Astrocyte (in vitro differentiated cells and primary cell): ENCODE measurements around the gene CCDC102B. TPM values are rescaled to one million over a fixed set of nuclear protein-coding genes. Genes with fewer than 3 reads are reported as not detected.

Experiments
- DNase-seq: peaks from one replicate; pipeline ENCODE4 v3.0.0-alpha.2; 2010; ENCODE audit warnings: low read depth
- FAIRE-seq: peaks from 2 replicates; lab custom pipeline; 2011; peaks lifted over from hg19 to GRCh38; lab: Jason Lieb, UNC
- H2AFZ ChIP-seq: 2 replicates; pipeline ENCODE4 v1.6.0; 2012; ENCODE audit warnings: low read depth, low read length, inconsistent platforms
- H3K27ac ChIP-seq: 2 replicates; pipeline ENCODE4 v1.5.1; 2011; ENCODE audit warnings: low read depth, low read length, inconsistent platforms
- H3K27me3 ChIP-seq: 2 replicates; pipeline ENCODE4 v1.6.0; 2011; ENCODE audit warnings: low read length, inconsistent platforms; ENCODE audit not compliant: insufficient read depth
- H3K36me3 ChIP-seq: 2 replicates; pipeline ENCODE4 v1.5.1; 2011; ENCODE audit warnings: low read length, inconsistent platforms; ENCODE audit not compliant: insufficient read depth
- H3K4me1 ChIP-seq: 2 replicates; pipeline ENCODE4 v1.5.1; 2011; ENCODE audit warnings: low read length, inconsistent platforms; ENCODE audit not compliant: insufficient read depth
- H3K4me2 ChIP-seq: 2 replicates; pipeline ENCODE4 v1.6.0; 2012; ENCODE audit warnings: low read length, inconsistent platforms
- H3K4me3 ChIP-seq: 2 replicates; pipeline ENCODE4 v1.5.1; 2011; ENCODE audit warnings: low read depth, mild to moderate bottlenecking, low read length, inconsistent platforms; ENCODE audit not compliant: insufficient read depth
- H3K79me2 ChIP-seq: 2 replicates; pipeline ENCODE4 v1.6.0; 2012; ENCODE audit warnings: mild to moderate bottlenecking, low read length, inconsistent platforms; ENCODE audit not compliant: insufficient read depth
- H3K9ac ChIP-seq: 2 replicates; pipeline ENCODE4 v1.6.0; 2012; ENCODE audit warnings: mild to moderate bottlenecking, low read length, inconsistent platforms
- H3K9me3 ChIP-seq: 2 replicates; pipeline ENCODE4 v1.5.1; 2012; ENCODE audit warnings: low read depth, mild to moderate bottlenecking, low read length, inconsistent platforms; ENCODE audit not compliant: insufficient read depth
- H4K20me1 ChIP-seq: 2 replicates; pipeline ENCODE4 v1.6.0; 2012; ENCODE audit warnings: low read length, inconsistent platforms; ENCODE audit not compliant: insufficient read depth
- H3K27ac Mint-ChIP-seq: one replicate; pipeline ENCODE4 v1.8.0; 2021; ENCODE audit warnings: mild to moderate bottlenecking, mixed read lengths; ENCODE audit not compliant: unreplicated experiment
- H3K27me3 Mint-ChIP-seq: one replicate; pipeline ENCODE4 v1.8.0; 2021; ENCODE audit warnings: low read depth, mixed read lengths; ENCODE audit not compliant: unreplicated experiment
- H3K36me3 Mint-ChIP-seq: one replicate; pipeline ENCODE4 v1.8.0; 2021; ENCODE audit warnings: low read depth, mixed read lengths; ENCODE audit not compliant: unreplicated experiment
- H3K4me1 Mint-ChIP-seq: one replicate; pipeline ENCODE4 v1.8.0; 2021; ENCODE audit warnings: low read depth, mixed read lengths; ENCODE audit not compliant: unreplicated experiment
- H3K4me3 Mint-ChIP-seq: one replicate; pipeline ENCODE4 v1.8.0; 2021; ENCODE audit warnings: mild to moderate bottlenecking, moderate library complexity, mixed read lengths; ENCODE audit not compliant: unreplicated experiment
- H3K9me3 Mint-ChIP-seq: one replicate; pipeline ENCODE4 v1.8.0; 2021; ENCODE audit warnings: mild to moderate bottlenecking, mixed read lengths; ENCODE audit not compliant: unreplicated experiment
- EZH2 ChIP-seq: IDR thresholded peaks from 2 replicates; pipeline ENCODE4 v1.6.1; 2012; ENCODE audit warnings: mild to moderate bottlenecking, low read length, inconsistent platforms; ENCODE audit not compliant: insufficient read depth
- total RNA-seq: library from RNA; stranded (reverse); gene quantifications from 2 replicates; pipeline ENCODE4 v1.2.1, GENCODE V29; 2021
- TF ChIP-seq, protein P1 (sequence below): IDR thresholded peaks from 2 replicates; pipeline ENCODE4 v1.5.1; 2011; ENCODE audit warnings: low read depth, mild to moderate bottlenecking, inconsistent platforms, low read length, moderate library complexity; ENCODE audit not compliant: insufficient read depth

CCDC102B gene
- total RNA-seq, 1 donor from 2014 or later = 7.9 TPM

GRCh38 chr18:68992719-68993482 lies 195.0 kb downstream of the CCDC102B start:
- no peak overlapping the region for H3K4me2 ChIP-seq
- Mint-ChIP-seq H3K27ac (no peak overlapping the region), H3K4me1 (peaks cover 13% of the 10 kb centered on the region), H3K27me3 (peaks cover 5% of the 10 kb centered on the region), H3K9me3 (peaks cover 1% of the 10 kb centered on the region), H3K4me3 (no peak overlapping the region), H3K36me3 (no peaks in the 10 kb centered on the region)
- no peaks in the 10 kb centered on the region for H3K36me3 ChIP-seq
- no peaks in the 10 kb centered on the region for H3K79me2 ChIP-seq
- DNase-seq (no peak), FAIRE-seq (no peak)
- H3K27ac ChIP-seq = no peak overlapping the region
- H3K9ac ChIP-seq = no peak overlapping the region
- no peak overlapping the region for H3K4me3 ChIP-seq
- no peaks in the 10 kb centered on the region for H3K9me3 ChIP-seq
- H3K4me1 ChIP-seq = no peaks in the 10 kb centered on the region
- TF ChIP-seq EZH2 = no peak
- TF ChIP-seq, protein P1, sequence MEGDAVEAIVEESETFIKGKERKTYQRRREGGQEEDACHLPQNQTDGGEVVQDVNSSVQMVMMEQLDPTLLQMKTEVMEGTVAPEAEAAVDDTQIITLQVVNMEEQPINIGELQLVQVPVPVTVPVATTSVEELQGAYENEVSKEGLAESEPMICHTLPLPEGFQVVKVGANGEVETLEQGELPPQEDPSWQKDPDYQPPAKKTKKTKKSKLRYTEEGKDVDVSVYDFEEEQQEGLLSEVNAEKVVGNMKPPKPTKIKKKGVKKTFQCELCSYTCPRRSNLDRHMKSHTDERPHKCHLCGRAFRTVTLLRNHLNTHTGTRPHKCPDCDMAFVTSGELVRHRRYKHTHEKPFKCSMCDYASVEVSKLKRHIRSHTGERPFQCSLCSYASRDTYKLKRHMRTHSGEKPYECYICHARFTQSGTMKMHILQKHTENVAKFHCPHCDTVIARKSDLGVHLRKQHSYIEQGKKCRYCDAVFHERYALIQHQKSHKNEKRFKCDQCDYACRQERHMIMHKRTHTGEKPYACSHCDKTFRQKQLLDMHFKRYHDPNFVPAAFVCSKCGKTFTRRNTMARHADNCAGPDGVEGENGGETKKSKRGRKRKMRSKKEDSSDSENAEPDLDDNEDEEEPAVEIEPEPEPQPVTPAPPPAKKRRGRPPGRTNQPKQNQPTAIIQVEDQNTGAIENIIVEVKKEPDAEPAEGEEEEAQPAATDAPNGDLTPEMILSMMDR = no peak
- H3K27me3 ChIP-seq = no peaks in the 10 kb centered on the region
- H4K20me1 ChIP-seq = no peaks in the 10 kb centered on the region
- H2AFZ ChIP-seq = no peak overlapping the region

GRCh38 chr18:68995675-68996074 lies 197.8 kb downstream of the CCDC102B start:
- no peak overlapping the region for H3K4me3 Mint-ChIP-seq
- H3K4me1 Mint-ChIP-seq = peaks cover 14% of the 10 kb centered on the region
- no peak overlapping the region for H3K27ac Mint-ChIP-seq
- DNase-seq = no peak
- H3K9me3 ChIP-seq = no peaks in the 10 kb centered on the region
- TF ChIP-seq EZH2 = no peak
- TF ChIP-seq, protein P1 = no peak
- no peaks in the 10 kb centered on the region for H3K36me3 ChIP-seq
- no peak overlapping the region for H3K4me2 ChIP-seq
- no peaks in the 10 kb centered on the region for H3K9me3 Mint-ChIP-seq
- H3K9ac ChIP-seq = no peak overlapping the region
- H3K4me1 ChIP-seq = no peaks in the 10 kb centered on the region
- H3K36me3 Mint-ChIP-seq = no peaks in the 10 kb centered on the region
- no peak overlapping the region for H2AFZ ChIP-seq
- no peak for FAIRE-seq
- peaks cover 5% of the 10 kb centered on the region for H3K27me3 Mint-ChIP-seq
- no peaks in the 10 kb centered on the region for H3K79me2 ChIP-seq
- H3K4me3 ChIP-seq = no peak overlapping the region
- H3K27ac ChIP-seq = no peak overlapping the region
- H4K20me1 ChIP-seq = no peaks in the 10 kb centered on the region
- H3K27me3 ChIP-seq = no peaks in the 10 kb centered on the region

- no peaks in the 10 kb centered on the region for H3K36me3 ChIP-seq
- no peaks in the 10 kb centered on the region for H3K27me3 ChIP-seq
- H3K27ac ChIP-seq = no peak overlapping the region
- H3K27me3 Mint-ChIP-seq = peaks cover 1% of the 10 kb centered on the region
- H2AFZ ChIP-seq = no peak overlapping the region
- H3K27ac Mint-ChIP-seq = no peak overlapping the region
- no peaks in the 10 kb centered on the region for H3K9me3 ChIP-seq
- no peaks in the 10 kb centered on the region for H3K79me2 ChIP-seq
- H3K4me1 Mint-ChIP-seq = peaks cover 3% of the 10 kb centered on the region
- no peak for FAIRE-seq
- no peak overlapping the region for H3K4me3 ChIP-seq
- H3K9me3 Mint-ChIP-seq = no peaks in the 10 kb centered on the region
- no peak for TF ChIP-seq EZH2
- TF ChIP-seq, protein P1 = no peak
- H4K20me1 ChIP-seq = no peaks in the 10 kb centered on the region
- H3K4me3 Mint-ChIP-seq = no peak overlapping the region
- H3K4me2 ChIP-seq = no peak overlapping the region
- H3K9ac ChIP-seq = no peak overlapping the region
- no peaks in the 10 kb centered on the region for H3K4me1 ChIP-seq
- no peak for DNase-seq
- H3K36me3 Mint-ChIP-seq = no peaks in the 10 kb centered on the region
Observed at GRCh38 chr18:68997845-68998244, 200.0 kb downstream of the CCDC102B start.
